NCI-H2081 (cell line): Measurements from ENCODE around the gene ORMDL2.
"Not testable (repeated sequence)": the region's sequence is repeated elsewhere in the genome, so short reads cannot be mapped to it uniquely, and the experiment has no call there.

Experiments used
- DNase-seq, 2 experiments: peaks; one replicate each; lab custom pipeline; 2025; lab: John Stamatoyannopoulos, UW

Gene ORMDL2

GRCh38 chr12:55828357-55828756 lies 10.5 kb downstream of the ORMDL2 start:
- no peak for DNase-seq

GRCh38 chr12:55829967-55830600 lies 12.2 kb downstream of the ORMDL2 start:
- DNase-seq, result no peak

- peak; percentile 33 to 61 for DNase-seq
Observed at GRCh38 chr12:55830601-55831446, 13.0 kb downstream of the ORMDL2 start.

- no peak for DNase-seq
Observed at GRCh38 chr12:55831447-55831815, 13.6 kb downstream of the ORMDL2 start.

GRCh38 chr12:55833056-55833455 lies 15.2 kb downstream of the ORMDL2 start:
- DNase-seq, result no peak

- DNase-seq, result not testable (repeated sequence)
Observed at GRCh38 chr12:55834400-55834799, 16.6 kb downstream of the ORMDL2 start.

GRCh38 chr12:55838361-55838760 lies 20.5 kb downstream of the ORMDL2 start:
- DNase-seq, result no peak

- DNase-seq, result no peak
Observed at GRCh38 chr12:55839345-55840140, 21.7 kb downstream of the ORMDL2 start.

GRCh38 chr12:55840581-55841351 lies 22.9 kb downstream of the ORMDL2 start:
- no peak for DNase-seq

GRCh38 chr12:55842681-55843429 lies 25.0 kb downstream of the ORMDL2 start, which contains the start of gene MMP19:
Gene MMP19, minus strand, starts transcription at chr12:55842936. Its CDS starts 106 bp downstream, at chr12:55842830.
- no peak for DNase-seq

GRCh38 chr12:55843431-55843830 lies 25.6 kb downstream of the ORMDL2 start:
- no peak for DNase-seq

GRCh38 chr12:55844961-55845360 lies 27.1 kb downstream of the ORMDL2 start:
- no peak for DNase-seq

- no peak for DNase-seq
Observed at GRCh38 chr12:55845361-55845760, 27.5 kb downstream of the ORMDL2 start.

- no peak for DNase-seq
Observed at GRCh38 chr12:55845785-55846496, 28.1 kb downstream of the ORMDL2 start.

GRCh38 chr12:55847033-55847432 lies 29.2 kb downstream of the ORMDL2 start:
- no peak for DNase-seq

- no peak for DNase-seq
Observed at GRCh38 chr12:55847603-55848291, 29.9 kb downstream of the ORMDL2 start.

GRCh38 chr12:55849616-55850343 lies 31.9 kb downstream of the ORMDL2 start:
- no peak for DNase-seq

GRCh38 chr12:55850401-55850800 lies 32.6 kb downstream of the ORMDL2 start:
- DNase-seq, result no peak

- DNase-seq, result no peak
Observed at GRCh38 chr12:55850893-55851292, 33.1 kb downstream of the ORMDL2 start.
